SK-N-SH (cell line): ENCODE measurements around the gene WASF3. TPM values are rescaled to one million over a fixed set of nuclear protein-coding genes. Genes with fewer than 3 reads are reported as not detected.

ENCODE experiments used
- CTCF ChIA-PET: fragments of 300-600, 350-600 bp; formaldehyde crosslinking; extraction: SDS; loops from one replicate; lab custom pipeline; 2021; lab: Yijun Ruan, JAX
- POLR2A ChIA-PET: fragments of 350-600 bp; sonication (Branson Sonifier 250); formaldehyde crosslinking; extraction: SDS; loops from one replicate; lab custom pipeline; 2020; ENCODE audit warnings: antibody characterized with exemption, inconsistent platforms; lab: Yijun Ruan, JAX
- DNase-seq: peaks from one replicate; pipeline ENCODE4 v3.0.0; 2012
- H2AFZ ChIP-seq: fragments of 200-600 bp; sonication (generic); 2 replicates; pipeline ENCODE4 v1.8.1; 2016; ENCODE audit warnings: antibody characterized with exemption, mild to moderate bottlenecking, low read depth
- H3F3A ChIP-seq: fragments of 200-600 bp; sonication (generic); replicated peaks from 2 replicates; pipeline ENCODE3; 2016; ENCODE audit warnings: antibody characterized with exemption, mild to moderate bottlenecking; ENCODE audit not compliant: insufficient read depth
- H3K27ac ChIP-seq, 2 experiments: fragments of 200-500 bp in 1 of 2; fragments of 200-600 bp in 1 of 2; sonication (Bioruptor generic) in 1 of 2; sonication (generic), shearing (Covaris generic) in 1 of 2; 2 replicates each; pipeline versions ENCODE4 v1.5.1 to v1.6.1; 2014 to 2016; ENCODE audit warnings: low read depth in 2 of 2, inconsistent platforms in 1 of 2, low read length in 1 of 2, mild to moderate bottlenecking in 1 of 2, mixed read lengths in 1 of 2
- H3K27me3 ChIP-seq: fragments of 200-600 bp; sonication (generic), shearing (Covaris generic); 2 replicates; pipeline ENCODE4 v1.6.1; 2016; ENCODE audit warnings: mixed run types; ENCODE audit not compliant: insufficient read depth
- H3K36me3 ChIP-seq, 2 experiments: fragments of 200-500 bp in 1 of 2; fragments of 200-600 bp in 1 of 2; sonication (Bioruptor generic) in 1 of 2; sonication (generic) in 1 of 2; replicated peaks in 1 of 2; 2 replicates each; pipeline versions ENCODE3 to v1.5.1; 2014 to 2016; ENCODE audit warnings: low read length in 1 of 2, mild to moderate bottlenecking in 1 of 2; ENCODE audit not compliant: insufficient read depth in 2 of 2, control insufficient read depth in 1 of 2
- H3K4me1 ChIP-seq, 2 experiments: fragments of 200-500 bp in 1 of 2; fragments of 200-600 bp in 1 of 2; sonication (Bioruptor generic) in 1 of 2; sonication (generic), shearing (Covaris generic) in 1 of 2; 2 replicates each; pipeline versions ENCODE4 v1.5.1 to v1.6.1; 2014 to 2016; ENCODE audit warnings: low read depth in 1 of 2, low read length in 1 of 2, mixed run types in 1 of 2; ENCODE audit not compliant: insufficient read depth in 2 of 2, control insufficient read depth in 1 of 2
- H3K4me2 ChIP-seq: fragments of 200-600 bp; sonication (generic), shearing (Covaris generic); 2 replicates; pipeline ENCODE4 v1.6.1; 2017; ENCODE audit warnings: mixed run types
- H3K4me3 ChIP-seq, 2 experiments: fragments of 200-500 bp in 1 of 2; fragments of 200-600 bp in 1 of 2; sonication (Bioruptor generic) in 1 of 2; sonication (generic), shearing (Covaris generic) in 1 of 2; 2 replicates each; pipeline versions ENCODE4 v1.5.1 to v1.8.1; 2014 to 2016; ENCODE audit warnings: low read depth in 2 of 2, inconsistent platforms in 1 of 2, low read length in 1 of 2, mild to moderate bottlenecking in 1 of 2, mixed read lengths in 1 of 2, moderate library complexity in 1 of 2
- H3K79me2 ChIP-seq: fragments of 200-600 bp; sonication (generic); 2 replicates; pipeline ENCODE4 v1.8.1; 2017; ENCODE audit warnings: mild to moderate bottlenecking; ENCODE audit not compliant: insufficient read depth
- H3K9ac ChIP-seq: fragments of 200-600 bp; sonication (generic); 2 replicates; pipeline ENCODE4 v1.6.1; 2017; ENCODE audit warnings: mixed run types
- H3K9me2 ChIP-seq: fragments of 200-600 bp; sonication (generic); 2 replicates; pipeline ENCODE4 v1.6.1; 2017; ENCODE audit warnings: mixed run types
- H3K9me3 ChIP-seq: fragments of 200-600 bp; sonication (generic); 2 replicates; pipeline ENCODE4 v1.6.1; 2017; ENCODE audit warnings: mixed run types, mild to moderate bottlenecking, moderate library complexity
- H4K20me1 ChIP-seq: fragments of 200-600 bp; sonication (generic); 2 replicates; pipeline ENCODE4 v1.6.1; 2017; ENCODE audit warnings: mild to moderate bottlenecking, mixed run types; ENCODE audit not compliant: insufficient read depth
- CHD2 ChIP-seq: fragments of 150-350 bp; IDR thresholded peaks from 2 replicates; pipeline ENCODE4 v1.6.1; 2018; ENCODE audit warnings: low read length; ENCODE audit not compliant: partially characterized antibody
- EP300 ChIP-seq, 2 experiments: IDR thresholded peaks; 2 replicates each; pipeline versions ENCODE4 v1.4.0 to v1.6.1; 2012; ENCODE audit warnings: borderline replicate concordance in 1 of 2, low read depth in 1 of 2, low read length in 1 of 2
- EZH2phosphoT487 ChIP-seq: fragments of 200-600 bp; sonication (generic); IDR thresholded peaks from 2 replicates; pipeline ENCODE4 v1.6.1; 2017; ENCODE audit warnings: low read depth, mixed run types, mild to moderate bottlenecking, antibody characterized with exemption, moderate library complexity, borderline replicate concordance
- GABPA ChIP-seq: IDR thresholded peaks from 2 replicates; pipeline ENCODE4 v1.4.0; 2012; ENCODE audit warnings: low read depth, mild to moderate bottlenecking
- GATA2 ChIP-seq: sonication (generic); formaldehyde crosslinking; IDR thresholded peaks from 2 replicates; pipeline ENCODE4 v1.5.0; 2020; ENCODE audit warnings: mild to moderate bottlenecking, missing genetic modification reagents
- MXI1 ChIP-seq: IDR thresholded peaks from 2 replicates; pipeline ENCODE4 v1.6.1; 2012; ENCODE audit warnings: mild to moderate bottlenecking, low read depth, low read length, improper control_type of control experiment
- NFIC ChIP-seq: IDR thresholded peaks from 2 replicates; pipeline ENCODE4 v1.4.0; 2012; ENCODE audit warnings: borderline replicate concordance
- RAD21 ChIP-seq: IDR thresholded peaks from 2 replicates; pipeline ENCODE4 v1.6.1; 2012; ENCODE audit warnings: mild to moderate bottlenecking, low read length
- RCOR1 ChIP-seq: fragments of 150-350 bp; IDR thresholded peaks from 2 replicates; pipeline ENCODE4 v1.6.1; 2017; ENCODE audit warnings: antibody characterized with exemption, low read length
- TEAD4 ChIP-seq: IDR thresholded peaks from 2 replicates; pipeline ENCODE4 v1.4.0; 2012; ENCODE audit warnings: mild to moderate bottlenecking, borderline replicate concordance; ENCODE audit not compliant: insufficient read depth
- YY1 ChIP-seq: IDR thresholded peaks from 2 replicates; pipeline ENCODE4 v1.4.0; 2012; ENCODE audit warnings: low read depth, mild to moderate bottlenecking
- WGBS: methylation state at CpG from one replicate; pipeline ENCODE4 v1.1.6; 2017; ENCODE audit warnings: low lambda C conversion rate; 5-methylcytosine and 5-hydroxymethylcytosine counted together
- polyA plus RNA-seq, 3 experiments: library from polyadenylated mRNA; depleted of rRNA; stranded (reverse); fragments of >200 nt; gene quantifications; 2 replicates each; pipeline ENCODE4 v1.2.3, GENCODE V29; 2012
- TF ChIP-seq, protein P1 (sequence below): IDR thresholded peaks from 2 replicates; pipeline ENCODE4 v1.4.0; 2012; ENCODE audit warnings: low read depth
- TF ChIP-seq, protein P2 (sequence below): IDR thresholded peaks from 2 replicates; pipeline ENCODE4 v1.4.0; 2012; ENCODE audit warnings: low read depth, borderline replicate concordance

The WASF3 gene
- polyA plus RNA-seq, 1 of the 3 experiments (the other 2 are of a cell fraction) = 10.4 TPM

DNA sequence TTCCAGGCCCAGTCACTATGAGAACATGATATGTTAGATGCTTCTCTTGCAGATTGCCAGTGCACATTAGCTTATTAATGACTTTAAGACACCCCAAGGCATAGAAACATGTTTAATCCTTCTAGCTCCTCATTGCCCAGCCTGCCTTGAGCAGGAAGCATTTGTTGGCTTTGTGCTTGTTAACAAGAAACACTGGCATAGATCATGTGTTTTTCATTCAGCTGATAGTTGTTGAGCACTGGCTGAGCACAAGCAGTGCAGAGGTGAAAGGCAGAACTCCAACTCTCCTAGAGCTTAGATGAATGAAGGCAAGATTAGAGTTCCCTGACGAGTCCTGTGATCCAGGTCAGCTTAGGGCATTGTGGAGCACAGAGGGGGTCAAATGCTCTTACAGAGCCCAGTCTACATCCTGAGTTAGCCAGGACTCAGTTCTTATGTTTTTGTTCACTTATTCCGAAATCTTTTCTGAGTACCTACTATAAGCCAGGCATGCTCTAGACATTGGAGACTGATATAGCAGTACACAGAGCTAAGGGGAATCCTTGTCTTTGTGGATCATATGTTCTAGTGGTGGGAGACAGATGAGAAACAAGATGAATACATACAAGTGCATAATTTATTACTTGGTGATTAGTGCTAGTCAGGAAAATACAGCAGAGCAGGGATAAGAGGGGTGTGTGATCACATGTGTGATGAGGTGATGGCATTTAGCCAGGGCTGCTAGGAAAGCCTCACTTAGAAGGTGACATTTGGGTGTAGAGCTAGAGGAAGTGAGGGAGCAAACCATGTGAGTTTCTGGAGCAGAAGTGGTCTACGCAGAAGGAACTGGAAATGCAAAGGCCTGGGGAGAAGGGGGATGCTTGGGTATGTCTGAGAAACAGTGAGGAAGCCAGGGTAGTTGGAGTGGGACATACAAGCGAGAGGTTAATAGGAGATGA, 101.2 kb downstream of the WASF3 start:
- ChIA-PET CTCF (interaction anchor here (0.9 to 3.3 kb wide), 4 partner anchors 40 to 472 kb away, joined by 3 to 22 read pairs (median 3); no protein-coding TSS in a partner anchor), POLR2A (no interaction called here)
- no peak overlapping the region for H2AFZ ChIP-seq
- H3K4me2 ChIP-seq = no peak overlapping the region
- no peak overlapping the region for H3K4me3 ChIP-seq
- DNase-seq = peak; percentile 45
- 86% methylated on average over 4 of the region's 4 CpGs for whole genome bisulfite sequencing
- H3K79me2 ChIP-seq = peaks cover 4% of the 10 kb centered on the region; the same call in 1 of the 2 replicates
- peaks cover 0 to 21% of the 10 kb centered on the region in 2 experiments; a peak in 2 of 4 replicates for H3K4me1 ChIP-seq
- H4K20me1 ChIP-seq = no peaks in the 10 kb centered on the region
- H3K9ac ChIP-seq = no peak overlapping the region
- H3K27ac ChIP-seq = peak overlapping the region in 1 of 2 experiments; percentile 86; a peak in 2 of 4 replicates
- H3K9me2 ChIP-seq = no peaks in the 10 kb centered on the region
- TF ChIP-seq GATA2 (CRISPR knock-in tag) (0 out of 2 replicates have a peak, but pooled peaks have one; percentile 4), YY1 (no peak), CHD2 (peak; percentile 56), RAD21 (peak; percentile 7; the same call in 1 of the 2 replicates), NFIC (no peak), MXI1 (peak; percentile 74; the same call in 1 of the 2 replicates), RCOR1 (peak; percentile 54; the same call in 1 of the 2 replicates), GABPA (no peak), EP300 (IDR thresholded peaks at IDR 0.05; ENCODE audit: borderline replicate concordance in 1 of 2, low read depth in 1 of 2, low read length in 1 of 2) (peak in 1 of 2 experiments; percentile 68; a peak in 1 of 4 replicates)
- TF ChIP-seq, protein P1, sequence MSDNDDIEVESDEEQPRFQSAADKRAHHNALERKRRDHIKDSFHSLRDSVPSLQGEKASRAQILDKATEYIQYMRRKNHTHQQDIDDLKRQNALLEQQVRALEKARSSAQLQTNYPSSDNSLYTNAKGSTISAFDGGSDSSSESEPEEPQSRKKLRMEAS = no peak
- peaks cover 0 to 6% of the 10 kb centered on the region in 2 experiments for H3K36me3 ChIP-seq
- H3K9me3 ChIP-seq = no peaks in the 10 kb centered on the region
- no peaks in the 10 kb centered on the region for H3K27me3 ChIP-seq
- H3F3A ChIP-seq = no peaks in the 10 kb centered on the region

DNA sequence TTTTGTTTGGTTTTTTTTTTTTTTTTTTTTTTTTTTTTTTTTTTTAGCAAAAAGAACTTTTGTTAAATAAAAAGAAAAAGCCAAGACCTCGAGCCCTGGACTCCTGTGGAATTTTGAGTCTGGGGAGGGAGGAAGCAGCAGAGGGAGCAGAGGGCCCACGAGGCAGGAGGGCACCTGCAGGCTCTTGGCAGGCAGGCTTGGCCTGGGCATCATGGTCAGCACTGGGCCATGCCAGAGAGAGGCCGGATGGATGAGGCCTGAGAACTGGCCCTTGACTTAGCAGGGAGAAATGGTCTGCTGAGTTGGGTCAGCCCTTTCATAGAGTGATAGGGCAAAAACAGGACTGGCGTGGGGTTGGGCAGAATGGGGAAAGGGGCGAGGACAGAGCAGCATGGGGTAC, 102.7 kb downstream of the WASF3 start:
- H3K36me3 ChIP-seq = peaks cover 2 to 6% of the 10 kb centered on the region in 2 experiments
- peaks cover 0 to 21% of the 10 kb centered on the region in 2 experiments; a peak in 2 of 4 replicates for H3K4me1 ChIP-seq
- POLR2A ChIA-PET = interaction anchor here (0.6 kb wide), 1 partner anchor 287 kb away, joined by 4 read pairs; no protein-coding TSS in a partner anchor

More for the DNA sequence above, 102.7 kb downstream of the WASF3 start:
- H3K9me2 ChIP-seq = no peaks in the 10 kb centered on the region
- H4K20me1 ChIP-seq = no peaks in the 10 kb centered on the region
- H3K27ac ChIP-seq = no peak overlapping the region
- CTCF ChIA-PET = interaction anchor here (1.2 to 3.3 kb wide), 2 partner anchors 38 to 475 kb away, joined by 3 to 22 read pairs; no protein-coding TSS in a partner anchor
- no peaks in the 10 kb centered on the region for H3K9me3 ChIP-seq
- no peaks in the 10 kb centered on the region for H3K27me3 ChIP-seq
- no peak overlapping the region for H3K9ac ChIP-seq
- no peak for DNase-seq
- peaks cover 4% of the 10 kb centered on the region; the same call in 1 of the 2 replicates for H3K79me2 ChIP-seq
- 93% methylated on average over 5 of the region's 5 CpGs for WGBS
- TF ChIP-seq, protein P2, sequence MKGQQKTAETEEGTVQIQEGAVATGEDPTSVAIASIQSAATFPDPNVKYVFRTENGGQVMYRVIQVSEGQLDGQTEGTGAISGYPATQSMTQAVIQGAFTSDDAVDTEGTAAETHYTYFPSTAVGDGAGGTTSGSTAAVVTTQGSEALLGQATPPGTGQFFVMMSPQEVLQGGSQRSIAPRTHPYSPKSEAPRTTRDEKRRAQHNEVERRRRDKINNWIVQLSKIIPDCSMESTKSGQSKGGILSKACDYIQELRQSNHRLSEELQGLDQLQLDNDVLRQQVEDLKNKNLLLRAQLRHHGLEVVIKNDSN = no peak
- TF ChIP-seq NFIC = no peak
- no peak for TF ChIP-seq EZH2phosphoT487
- TF ChIP-seq TEAD4 = no peak
- H3F3A ChIP-seq = no peaks in the 10 kb centered on the region
- no peak overlapping the region for H2AFZ ChIP-seq
- no peak overlapping the region for H3K4me2 ChIP-seq
- no peak overlapping the region for H3K4me3 ChIP-seq
